GM12801 (cell line): Measurements from ENCODE around the gene ZFYVE28.

ENCODE experiments used
- CTCF ChIP-seq: IDR thresholded peaks from one replicate; pipeline ENCODE4 v1.5.1; 2011; ENCODE audit warnings: control low read depth; ENCODE audit not compliant: insufficient read length; ENCODE audit errors: extremely low read depth

The ZFYVE28 gene

GRCh38 chr4:2324891-2325290 lies 93.6 kb downstream of the ZFYVE28 start:
- no peak for TF ChIP-seq CTCF

GRCh38 chr4:2322841-2323240 lies 95.6 kb downstream of the ZFYVE28 start:
- TF ChIP-seq CTCF: no peak

DNA sequence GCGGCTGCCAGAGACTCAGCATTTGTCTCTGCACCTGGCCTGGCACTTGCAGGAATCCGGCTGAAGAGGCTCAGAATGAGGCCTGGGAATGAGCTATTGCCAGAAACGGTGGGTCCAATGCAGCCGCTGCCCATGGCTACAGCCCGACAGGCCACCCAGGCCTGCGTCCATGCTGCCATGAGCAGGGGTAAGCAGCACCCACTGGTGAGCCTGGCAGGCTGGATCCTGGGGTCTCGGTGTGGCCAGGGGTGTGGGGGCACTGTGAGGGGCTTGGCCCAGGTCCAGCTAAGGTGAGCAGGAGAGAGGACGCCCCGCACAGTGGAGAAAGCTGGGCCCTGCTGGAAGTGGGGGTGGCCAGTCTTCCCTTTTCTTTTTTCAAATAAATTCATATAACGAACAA lies 96.2 kb downstream of the ZFYVE28 start:
- no peak for TF ChIP-seq CTCF

DNA sequence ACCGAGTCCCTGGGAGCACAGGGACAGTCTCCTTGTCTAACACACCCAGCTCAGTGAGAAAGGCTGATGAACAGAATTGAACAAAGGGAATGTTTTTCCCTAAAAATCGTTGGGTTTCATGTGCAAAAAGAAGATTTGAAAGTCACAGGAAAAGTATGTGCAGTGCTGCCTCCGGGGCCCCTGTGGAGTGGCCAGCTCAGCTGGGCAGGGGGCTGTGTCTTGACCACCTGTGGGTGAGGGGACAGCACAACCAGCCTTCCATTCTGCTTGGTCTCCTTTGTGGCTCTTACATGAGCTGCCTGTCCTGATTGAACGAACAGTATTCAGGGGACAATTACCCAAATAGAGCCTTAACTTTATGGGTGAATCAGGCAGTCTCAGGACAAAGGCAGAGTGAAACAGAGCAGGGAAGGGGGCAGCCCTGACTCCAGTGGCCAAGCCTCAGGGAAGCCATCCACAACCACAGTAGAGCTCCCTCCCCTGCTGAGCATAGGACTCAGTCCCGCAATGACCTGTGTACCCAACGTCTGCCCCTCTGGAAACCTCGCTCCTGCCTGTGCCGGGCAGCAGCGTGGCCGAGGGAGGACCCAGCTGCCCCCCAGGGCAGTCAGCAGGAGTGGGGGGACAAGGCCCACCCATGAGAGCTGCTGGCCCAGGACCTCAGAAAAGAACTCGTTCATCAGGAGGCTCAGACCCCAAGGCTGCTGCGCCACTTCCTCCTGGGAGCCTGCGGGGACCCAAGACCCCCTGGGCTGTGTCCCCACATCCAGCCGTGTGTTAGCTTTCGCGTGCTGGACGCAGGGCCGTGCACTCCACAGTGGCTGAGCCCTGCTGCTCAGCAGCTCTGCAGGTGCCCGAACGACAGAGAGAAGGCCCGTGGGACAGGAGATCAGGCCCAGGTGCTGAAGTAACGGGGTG lies 96.9 kb downstream of the ZFYVE28 start:
- TF ChIP-seq CTCF: no peak

DNA sequence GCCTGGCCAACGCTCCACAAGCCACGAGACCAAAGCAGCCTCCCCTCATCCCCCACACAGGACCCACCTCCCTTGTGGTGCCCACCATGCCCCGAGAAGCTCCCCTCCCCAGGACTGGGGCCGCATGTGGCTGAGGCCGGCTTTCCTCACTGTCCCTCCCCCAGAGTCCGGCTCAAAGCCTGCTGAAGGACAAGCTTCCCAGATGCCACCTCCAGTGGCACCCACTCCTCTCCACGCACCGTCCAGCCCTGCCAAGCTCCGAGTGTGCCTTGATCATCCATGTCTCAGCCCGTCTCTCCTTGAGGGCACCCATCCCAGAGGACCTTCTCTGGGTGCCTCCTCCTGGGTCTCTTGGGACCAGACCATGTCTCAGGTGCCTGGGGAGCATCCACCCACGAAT lies 97.7 kb downstream of the ZFYVE28 start:
- TF ChIP-seq CTCF: no peak

DNA sequence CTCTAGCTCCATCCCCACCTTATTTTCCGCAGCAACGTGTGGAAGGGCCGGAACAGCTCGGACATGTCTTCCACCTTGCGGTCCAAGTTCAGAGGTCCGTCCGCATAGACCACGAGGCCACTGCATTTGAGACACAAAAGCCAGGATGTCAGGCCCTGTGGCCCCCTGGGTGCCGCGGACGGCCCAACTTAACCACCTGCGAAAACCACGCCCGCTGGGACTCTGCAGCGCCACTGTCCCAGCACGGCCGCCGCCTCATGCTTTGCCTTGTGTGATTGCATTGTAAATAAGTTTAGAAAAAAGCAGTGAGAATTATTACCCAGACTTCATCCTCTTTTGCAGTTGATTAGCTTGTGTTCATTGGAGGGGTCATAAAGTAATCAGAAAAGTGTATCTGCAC lies 98.3 kb downstream of the ZFYVE28 start:
- TF ChIP-seq CTCF: no peak

GRCh38 chr4:2318885-2319284 lies 99.6 kb downstream of the ZFYVE28 start:
- no peak for TF ChIP-seq CTCF

- no peak for TF ChIP-seq CTCF
These were observed 100.0 kb downstream of the ZFYVE28 start for GRCh38 chr4:2318476-2318875.
